HUES48 (cell line): ENCODE data around the gene TBL1XR1.

Source experiments
- H3K27ac ChIP-seq: one replicate; pipeline ENCODE4 v1.7.0; 2013; ENCODE audit warnings: low read depth, low read length, inconsistent platforms
- H3K27me3 ChIP-seq: 2 replicates; pipeline ENCODE4 v1.6.1; 2013; ENCODE audit warnings: mild to moderate bottlenecking, low read length; ENCODE audit not compliant: control insufficient read depth, insufficient read depth
- H3K36me3 ChIP-seq: 2 replicates; pipeline ENCODE4 v1.6.1; 2013; ENCODE audit warnings: low read length; ENCODE audit not compliant: control insufficient read depth, insufficient read depth
- H3K4me1 ChIP-seq: 2 replicates; pipeline ENCODE4 v1.6.1; 2013; ENCODE audit warnings: mild to moderate bottlenecking, low read length; ENCODE audit not compliant: control insufficient read depth, insufficient read depth
- H3K4me3 ChIP-seq: 2 replicates; pipeline ENCODE4 v1.5.1; 2013; ENCODE audit warnings: mild to moderate bottlenecking, low read depth, low read length
- H3K9ac ChIP-seq: 2 replicates; pipeline ENCODE4 v1.6.1; 2013; ENCODE audit warnings: mild to moderate bottlenecking, low read depth, low read length, moderate library complexity
- H3K9me3 ChIP-seq: 2 replicates; pipeline ENCODE4 v1.6.1; 2013; ENCODE audit warnings: low read length; ENCODE audit not compliant: control insufficient read depth, insufficient read depth

Gene TBL1XR1

GRCh38 chr3:177106184-177106583 lies 91.1 kb downstream of the TBL1XR1 start:
- Histone ChIP-seq H3K4me1 (peaks cover 86% of the 10 kb centered on the region), H3K9me3 (no peaks in the 10 kb centered on the region), H3K4me3 (no peak overlapping the region)

GRCh38 chr3:177105623-177106022 lies 91.7 kb downstream of the TBL1XR1 start:
- Histone ChIP-seq H3K36me3 (no peaks in the 10 kb centered on the region), H3K9ac (no peak overlapping the region), H3K9me3 (no peaks in the 10 kb centered on the region), H3K4me1 (peaks cover 80% of the 10 kb centered on the region), H3K4me3 (no peak overlapping the region), H3K27me3 (no peaks in the 10 kb centered on the region), H3K27ac (no peak overlapping the region)

More at GRCh38 chr3:177106184-177106583, 91.1 kb downstream of the TBL1XR1 start:
- Histone ChIP-seq H3K9ac (no peak overlapping the region; the same call in 1 of the 2 replicates), H3K27me3 (no peaks in the 10 kb centered on the region), H3K36me3 (no peaks in the 10 kb centered on the region), H3K27ac (no peak overlapping the region)

GRCh38 chr3:177104299-177104992 lies 92.8 kb downstream of the TBL1XR1 start:
- no peaks in the 10 kb centered on the region for H3K36me3 ChIP-seq
- no peak overlapping the region for H3K4me3 ChIP-seq
- H3K4me1 ChIP-seq = peaks cover 69% of the 10 kb centered on the region
- no peaks in the 10 kb centered on the region for H3K9me3 ChIP-seq
- no peaks in the 10 kb centered on the region for H3K27me3 ChIP-seq
- no peak overlapping the region for H3K27ac ChIP-seq
- no peak overlapping the region for H3K9ac ChIP-seq

GRCh38 chr3:177102553-177102952 lies 94.7 kb downstream of the TBL1XR1 start:
- H3K4me3 ChIP-seq = no peak overlapping the region
- no peak overlapping the region for H3K9ac ChIP-seq
- H3K9me3 ChIP-seq = no peaks in the 10 kb centered on the region
- peaks cover 53% of the 10 kb centered on the region for H3K4me1 ChIP-seq
- H3K27ac ChIP-seq = no peak overlapping the region
- no peaks in the 10 kb centered on the region for H3K36me3 ChIP-seq
- no peaks in the 10 kb centered on the region for H3K27me3 ChIP-seq

GRCh38 chr3:177098551-177098950 lies 98.7 kb downstream of the TBL1XR1 start:
- H3K4me3 ChIP-seq = no peak overlapping the region
- no peak overlapping the region for H3K9ac ChIP-seq
- H3K27ac ChIP-seq = no peak overlapping the region
- no peaks in the 10 kb centered on the region for H3K9me3 ChIP-seq
- H3K27me3 ChIP-seq = no peaks in the 10 kb centered on the region
- peaks cover 23% of the 10 kb centered on the region for H3K4me1 ChIP-seq
- no peaks in the 10 kb centered on the region for H3K36me3 ChIP-seq

GRCh38 chr3:177096615-177097014 lies 100.7 kb downstream of the TBL1XR1 start:
- H3K27me3 ChIP-seq = no peaks in the 10 kb centered on the region
- no peak overlapping the region for H3K27ac ChIP-seq
- peaks cover 8% of the 10 kb centered on the region for H3K4me1 ChIP-seq
- no peak overlapping the region for H3K4me3 ChIP-seq
- no peaks in the 10 kb centered on the region for H3K36me3 ChIP-seq
- H3K9me3 ChIP-seq = no peaks in the 10 kb centered on the region
- H3K9ac ChIP-seq = no peak overlapping the region

- Histone ChIP-seq H3K27me3 (no peaks in the 10 kb centered on the region), H3K27ac (no peak overlapping the region), H3K4me1 (peaks cover 17% of the 10 kb centered on the region), H3K4me3 (no peak overlapping the region), H3K9ac (no peak overlapping the region), H3K36me3 (no peaks in the 10 kb centered on the region), H3K9me3 (no peaks in the 10 kb centered on the region)
Measured at GRCh38 chr3:177093966-177094365, 103.3 kb downstream of the TBL1XR1 start.

- Histone ChIP-seq H3K4me3 (no peak overlapping the region), H3K9me3 (no peaks in the 10 kb centered on the region), H3K27me3 (no peaks in the 10 kb centered on the region), H3K36me3 (0 out of 2 replicates have a peak, but pooled peaks cover 4% of the 10 kb centered on the region), H3K4me1 (peaks cover 18% of the 10 kb centered on the region), H3K27ac (no peak overlapping the region), H3K9ac (no peak overlapping the region)
Measured at GRCh38 chr3:177089901-177090300, 107.4 kb downstream of the TBL1XR1 start.

- H3K27me3 ChIP-seq = no peaks in the 10 kb centered on the region
- H3K9me3 ChIP-seq = no peaks in the 10 kb centered on the region
- peaks cover 18% of the 10 kb centered on the region for H3K4me1 ChIP-seq
- no peak overlapping the region for H3K4me3 ChIP-seq
- peak overlapping the region; percentile 56 for H3K27ac ChIP-seq
- no peak overlapping the region; the same call in 1 of the 2 replicates for H3K9ac ChIP-seq
- H3K36me3 ChIP-seq = 0 out of 2 replicates have a peak, but pooled peaks cover 4% of the 10 kb centered on the region
Measured at GRCh38 chr3:177089110-177089509, 108.2 kb downstream of the TBL1XR1 start.

GRCh38 chr3:177085794-177086193 lies 111.5 kb downstream of the TBL1XR1 start:
- H3K9ac ChIP-seq = no peak overlapping the region
- H3K4me1 ChIP-seq = peaks cover 18% of the 10 kb centered on the region
- H3K4me3 ChIP-seq = no peak overlapping the region
- no peaks in the 10 kb centered on the region for H3K27me3 ChIP-seq
- H3K9me3 ChIP-seq = no peaks in the 10 kb centered on the region
- 0 out of 2 replicates have a peak, but pooled peaks cover 4% of the 10 kb centered on the region for H3K36me3 ChIP-seq
- no peak overlapping the region for H3K27ac ChIP-seq

GRCh38 chr3:177084616-177085015 lies 112.7 kb downstream of the TBL1XR1 start:
- Histone ChIP-seq H3K9ac (no peak overlapping the region), H3K4me3 (no peak overlapping the region), H3K9me3 (no peaks in the 10 kb centered on the region), H3K27ac (no peak overlapping the region), H3K27me3 (no peaks in the 10 kb centered on the region), H3K36me3 (0 out of 2 replicates have a peak, but pooled peaks cover 4% of the 10 kb centered on the region), H3K4me1 (peaks cover 14% of the 10 kb centered on the region)
